ENCODE results near the gene FGF18.

DNA sequence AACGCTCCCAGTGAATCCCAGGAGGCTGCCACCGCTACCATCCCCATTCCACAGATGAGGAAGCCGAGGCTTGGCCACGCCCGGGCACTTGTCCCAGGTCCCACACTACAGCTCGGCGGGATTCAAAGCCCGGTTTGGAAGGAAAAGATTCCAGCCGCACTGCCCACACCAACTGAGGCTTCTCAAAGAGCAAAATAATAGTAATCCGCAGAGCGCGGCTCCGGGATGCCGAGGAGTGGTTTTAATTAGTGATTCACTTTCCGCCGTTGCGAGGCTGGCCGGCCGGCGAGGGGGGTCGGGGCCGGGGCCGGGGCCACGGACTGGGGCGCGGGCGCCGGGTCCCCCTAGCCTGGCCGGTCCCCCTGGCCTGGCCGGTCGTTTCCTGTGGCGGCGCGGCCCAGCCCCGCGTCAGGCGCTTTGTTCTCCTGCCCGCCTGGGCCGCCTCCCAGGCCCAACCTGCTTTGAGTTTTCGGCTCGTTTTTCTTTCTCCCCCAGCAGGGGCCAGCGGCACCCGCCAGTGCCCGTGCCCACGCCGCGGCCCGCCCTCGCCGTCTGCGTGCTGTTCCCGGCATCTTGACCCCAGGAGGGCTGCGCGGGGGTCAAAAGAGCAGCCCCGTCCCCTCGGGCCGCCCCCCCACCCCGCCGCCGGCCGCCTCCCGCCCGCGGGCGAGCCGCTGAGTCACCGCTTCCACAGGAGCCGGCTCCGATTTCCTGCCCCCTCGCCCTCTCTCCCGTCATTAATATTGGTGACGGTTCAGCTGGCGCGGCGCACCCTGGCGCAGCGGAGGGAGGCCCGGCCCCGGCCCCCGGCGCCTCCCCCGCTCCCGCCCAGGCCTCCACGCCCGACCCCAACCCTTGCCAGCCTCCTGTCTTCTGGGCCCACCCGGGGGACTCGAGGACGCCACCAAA lies 31.2 kb downstream of the FGF18 start:
- TF ChIP-seq, protein P1, sequence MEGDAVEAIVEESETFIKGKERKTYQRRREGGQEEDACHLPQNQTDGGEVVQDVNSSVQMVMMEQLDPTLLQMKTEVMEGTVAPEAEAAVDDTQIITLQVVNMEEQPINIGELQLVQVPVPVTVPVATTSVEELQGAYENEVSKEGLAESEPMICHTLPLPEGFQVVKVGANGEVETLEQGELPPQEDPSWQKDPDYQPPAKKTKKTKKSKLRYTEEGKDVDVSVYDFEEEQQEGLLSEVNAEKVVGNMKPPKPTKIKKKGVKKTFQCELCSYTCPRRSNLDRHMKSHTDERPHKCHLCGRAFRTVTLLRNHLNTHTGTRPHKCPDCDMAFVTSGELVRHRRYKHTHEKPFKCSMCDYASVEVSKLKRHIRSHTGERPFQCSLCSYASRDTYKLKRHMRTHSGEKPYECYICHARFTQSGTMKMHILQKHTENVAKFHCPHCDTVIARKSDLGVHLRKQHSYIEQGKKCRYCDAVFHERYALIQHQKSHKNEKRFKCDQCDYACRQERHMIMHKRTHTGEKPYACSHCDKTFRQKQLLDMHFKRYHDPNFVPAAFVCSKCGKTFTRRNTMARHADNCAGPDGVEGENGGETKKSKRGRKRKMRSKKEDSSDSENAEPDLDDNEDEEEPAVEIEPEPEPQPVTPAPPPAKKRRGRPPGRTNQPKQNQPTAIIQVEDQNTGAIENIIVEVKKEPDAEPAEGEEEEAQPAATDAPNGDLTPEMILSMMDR (IDR thresholded peaks at IDR 0.05; ENCODE audit: extremely low read depth in 1 of 2, insufficient read depth in 1 of 2, low read depth in 1 of 2, low read length in 2 of 2): no peak
- TF ChIP-seq EZH2 (IDR thresholded peaks at IDR 0.05; ENCODE audit: borderline replicate concordance, low read depth, low read length, severe bottlenecking): no peak

Measured in endothelial cell of umbilical vein (primary cell).